LHCN-M2 (cell line): ENCODE measurements around the gene FHOD1. TPM values are rescaled to one million over a fixed set of nuclear protein-coding genes. Genes with fewer than 3 reads are reported as not detected.
A peak's percentile ranks its signal among the peaks of the same experiment; 100 is the strongest.

Experiments used
- DNase-seq: peaks from one replicate; pipeline ENCODE4 v3.0.0-alpha.2; 2012; ENCODE audit warnings: low read depth
- polyA plus RNA-seq: library from polyadenylated mRNA; unstranded; fragments of >200 nt; gene quantifications from one replicate; pipeline ENCODE4 v1.2.1, GENCODE V29; 2012; ENCODE audit warnings: missing spikeins
- total RNA-seq: library from RNA; depleted of rRNA; stranded (reverse); fragments of >200 nt; gene quantifications from 2 replicates; pipeline ENCODE4 v1.2.3, GENCODE V29; 2014; rRNA removed

Gene FHOD1
- total RNA-seq = 27.0 and 29.7 TPM in 2 replicates
- polyA plus RNA-seq = 29.4 TPM

DNA sequence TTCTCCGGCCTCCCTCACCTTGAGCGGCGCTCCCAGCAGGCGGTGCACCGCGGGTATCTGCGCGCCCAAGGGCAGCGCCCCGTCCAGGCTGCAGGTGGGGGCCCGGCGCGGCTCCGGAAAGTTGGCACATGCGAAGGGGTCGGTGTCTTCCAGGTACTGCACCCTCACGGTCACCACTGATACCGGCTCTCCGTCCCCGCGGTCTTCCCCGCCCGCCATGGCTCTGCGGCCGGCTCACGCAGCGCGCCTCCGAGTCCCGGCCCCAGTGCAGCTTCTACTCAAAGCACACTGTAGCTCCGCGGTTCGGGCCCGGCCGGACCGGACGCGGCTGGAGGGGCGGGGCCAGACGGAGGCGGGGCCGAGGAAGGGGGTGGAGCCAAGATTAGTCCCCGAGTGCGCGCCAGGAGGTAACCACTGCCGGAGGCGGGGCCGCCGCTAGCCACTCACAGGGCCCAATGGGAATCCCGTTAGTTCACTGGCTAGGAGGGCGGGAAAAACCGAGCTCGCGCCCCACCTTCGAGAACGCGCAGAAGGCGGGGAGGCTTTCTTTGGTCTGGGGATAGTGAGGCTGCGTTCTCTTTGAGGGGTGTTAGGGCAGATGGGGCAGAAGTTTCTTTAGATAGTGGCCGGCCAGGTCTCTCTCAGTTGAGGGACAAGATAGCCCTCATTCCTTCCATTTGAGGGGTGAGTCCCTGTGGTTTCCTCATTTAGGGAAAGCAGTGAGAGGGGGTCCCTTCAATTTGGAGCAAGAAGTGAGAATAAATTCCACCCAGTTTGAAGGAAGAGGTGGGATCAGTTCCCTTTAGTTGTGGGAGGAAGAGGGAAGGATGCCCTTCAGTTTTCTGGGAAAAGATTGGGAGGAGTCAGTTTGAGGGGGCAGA, at the start of gene FHOD1:
TSS of gene FHOD1 (minus strand) at position 290 of the 881 bp plus-strand sequence. CDS start at position 219, 71 bp downstream.
- peak; percentile 91 for DNase-seq

DNA sequence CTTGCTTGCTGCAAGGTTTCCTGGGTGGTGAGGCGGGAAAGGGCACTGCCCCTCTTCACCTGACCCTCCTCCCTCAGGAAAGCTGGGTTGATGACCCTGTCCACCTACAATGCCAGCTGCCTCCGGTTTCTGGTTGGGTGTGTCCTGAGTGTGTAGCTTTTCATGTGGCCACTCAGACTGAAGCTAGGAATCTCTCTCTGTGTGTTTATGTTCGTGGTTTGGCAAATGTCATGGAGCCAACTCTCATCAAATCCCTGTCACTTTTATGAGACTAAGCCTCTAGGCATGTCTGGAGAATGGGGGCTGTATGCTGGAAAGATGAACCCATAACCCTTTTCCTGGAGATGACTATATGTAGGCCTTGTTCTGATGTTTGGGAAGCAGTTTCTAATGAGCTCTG, 49.1 kb upstream of the FHOD1 start:
- DNase-seq = peak; percentile 13

DNA sequence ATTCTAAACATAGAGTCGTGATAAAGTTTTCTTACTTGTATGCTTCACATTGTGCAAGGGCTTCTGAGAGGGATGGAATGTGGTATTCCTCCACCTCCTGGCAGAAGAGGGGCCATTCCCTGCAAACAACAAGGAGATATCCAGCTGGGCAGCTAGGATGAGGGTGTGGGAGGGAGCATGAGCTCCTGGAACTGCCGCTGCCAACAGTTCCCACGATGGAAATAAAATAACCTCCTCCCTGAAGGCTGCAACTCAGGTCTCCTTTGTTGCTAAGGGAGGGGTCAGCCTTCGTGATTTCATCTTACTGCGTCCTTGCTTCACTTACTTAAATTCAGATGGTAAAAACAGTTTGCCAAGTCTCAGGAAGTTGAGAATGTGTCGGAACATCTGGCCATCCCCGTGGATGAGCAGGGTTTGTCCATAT, 47.7 kb upstream of the FHOD1 start:
- DNase-seq = no peak

DNA sequence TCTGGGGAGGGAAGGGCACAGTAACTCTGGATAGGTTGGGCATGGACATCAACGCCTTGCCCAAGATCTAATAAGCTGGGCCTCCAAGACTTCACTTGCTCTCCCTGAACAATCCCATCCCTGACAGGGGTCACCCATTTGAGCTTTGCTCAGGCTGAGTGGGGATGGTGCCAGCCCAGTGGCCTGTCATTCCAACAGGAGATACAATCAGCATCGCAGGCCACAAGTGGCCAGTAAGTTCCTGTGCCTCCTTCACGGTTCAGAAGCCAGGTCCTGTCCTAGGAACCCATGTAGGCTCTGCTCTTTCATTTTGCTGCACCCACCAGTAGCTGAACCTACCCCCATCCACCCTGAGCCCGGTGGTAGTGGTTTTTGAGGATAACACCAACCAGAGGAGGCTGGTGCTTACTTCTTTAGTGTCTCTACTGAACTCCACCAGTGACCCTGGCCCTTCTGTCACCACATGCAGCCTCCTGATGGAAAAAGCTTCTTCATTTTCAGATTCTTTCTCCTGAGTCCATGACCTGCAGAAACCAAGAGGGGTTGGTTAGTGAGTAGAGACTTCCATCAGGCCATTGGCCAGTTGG, 47.0 kb upstream of the FHOD1 start:
- no peak for DNase-seq

DNA sequence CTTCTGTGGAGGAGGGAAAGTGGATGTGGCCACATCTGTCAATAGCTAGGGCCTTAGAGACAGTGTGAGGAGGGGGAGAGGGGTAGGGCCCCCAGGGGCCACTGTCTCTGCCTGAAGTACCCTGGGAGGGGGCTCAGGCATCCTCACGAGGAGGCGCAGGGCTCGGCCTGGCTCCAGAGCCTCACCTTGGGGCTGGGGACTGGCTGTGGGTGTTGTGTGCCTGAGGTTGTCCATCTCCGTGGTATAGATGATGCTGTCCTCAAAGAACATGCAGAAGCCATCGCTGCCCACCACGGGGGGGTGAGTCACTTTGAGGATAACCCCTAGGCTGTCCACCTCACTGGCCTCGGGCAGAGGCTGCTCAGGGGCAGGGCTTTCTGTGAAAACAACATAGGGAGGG, 44.2 kb upstream of the FHOD1 start:
- DNase-seq = no peak

DNA sequence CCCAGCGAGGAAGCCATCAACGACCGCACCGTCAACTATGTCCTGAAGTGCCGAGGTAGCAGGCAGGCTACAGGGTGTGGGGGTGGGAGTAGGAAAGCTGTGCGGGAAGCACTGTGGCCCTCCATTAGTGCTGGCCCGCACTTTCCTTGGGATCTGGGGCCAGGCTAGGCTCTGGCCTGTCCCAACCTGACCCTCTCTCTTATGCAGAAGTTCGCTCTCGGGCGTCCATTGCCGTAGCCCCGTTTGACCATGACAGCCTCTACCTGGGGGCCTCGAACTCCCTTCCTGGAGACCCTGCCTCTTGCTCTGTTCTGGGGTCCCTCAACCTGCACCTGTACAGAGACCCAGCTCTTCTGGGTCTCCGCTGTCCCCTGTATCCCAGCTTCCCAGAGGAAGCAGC, 40.7 kb upstream of the FHOD1 start:
- no peak for DNase-seq

DNA sequence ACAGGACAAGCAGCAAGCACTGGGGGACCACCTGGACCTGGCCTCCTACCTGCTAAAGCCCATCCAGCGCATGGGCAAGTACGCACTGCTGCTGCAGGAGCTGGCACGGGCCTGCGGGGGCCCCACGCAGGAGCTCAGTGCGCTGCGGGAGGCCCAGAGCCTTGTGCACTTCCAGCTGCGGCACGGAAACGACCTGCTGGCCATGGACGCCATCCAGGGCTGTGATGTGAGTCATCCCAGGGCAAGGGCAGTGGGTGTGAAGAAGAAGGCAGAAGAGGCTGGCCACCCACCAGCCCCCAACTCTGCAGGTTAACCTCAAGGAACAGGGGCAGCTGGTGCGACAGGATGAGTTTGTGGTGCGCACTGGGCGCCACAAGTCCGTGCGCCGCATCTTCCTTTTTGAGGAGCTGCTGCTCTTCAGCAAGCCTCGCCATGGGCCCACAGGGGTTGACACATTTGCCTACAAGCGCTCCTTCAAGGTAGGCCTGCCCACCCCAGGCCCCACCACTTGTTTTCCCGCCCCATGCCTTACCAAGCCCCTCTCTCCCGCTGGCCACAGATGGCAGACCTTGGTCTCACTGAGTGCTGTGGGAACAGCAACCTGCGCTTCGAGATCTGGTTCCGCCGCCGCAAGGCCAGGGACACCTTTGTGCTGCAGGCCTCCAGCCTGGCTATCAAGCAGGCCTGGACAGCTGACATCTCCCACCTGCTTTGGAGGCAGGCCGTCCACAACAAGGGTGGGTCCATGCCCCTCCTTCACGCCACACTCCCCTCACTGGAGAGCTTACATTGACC, 39.4 kb upstream of the FHOD1 start:
- no peak for DNase-seq

DNA sequence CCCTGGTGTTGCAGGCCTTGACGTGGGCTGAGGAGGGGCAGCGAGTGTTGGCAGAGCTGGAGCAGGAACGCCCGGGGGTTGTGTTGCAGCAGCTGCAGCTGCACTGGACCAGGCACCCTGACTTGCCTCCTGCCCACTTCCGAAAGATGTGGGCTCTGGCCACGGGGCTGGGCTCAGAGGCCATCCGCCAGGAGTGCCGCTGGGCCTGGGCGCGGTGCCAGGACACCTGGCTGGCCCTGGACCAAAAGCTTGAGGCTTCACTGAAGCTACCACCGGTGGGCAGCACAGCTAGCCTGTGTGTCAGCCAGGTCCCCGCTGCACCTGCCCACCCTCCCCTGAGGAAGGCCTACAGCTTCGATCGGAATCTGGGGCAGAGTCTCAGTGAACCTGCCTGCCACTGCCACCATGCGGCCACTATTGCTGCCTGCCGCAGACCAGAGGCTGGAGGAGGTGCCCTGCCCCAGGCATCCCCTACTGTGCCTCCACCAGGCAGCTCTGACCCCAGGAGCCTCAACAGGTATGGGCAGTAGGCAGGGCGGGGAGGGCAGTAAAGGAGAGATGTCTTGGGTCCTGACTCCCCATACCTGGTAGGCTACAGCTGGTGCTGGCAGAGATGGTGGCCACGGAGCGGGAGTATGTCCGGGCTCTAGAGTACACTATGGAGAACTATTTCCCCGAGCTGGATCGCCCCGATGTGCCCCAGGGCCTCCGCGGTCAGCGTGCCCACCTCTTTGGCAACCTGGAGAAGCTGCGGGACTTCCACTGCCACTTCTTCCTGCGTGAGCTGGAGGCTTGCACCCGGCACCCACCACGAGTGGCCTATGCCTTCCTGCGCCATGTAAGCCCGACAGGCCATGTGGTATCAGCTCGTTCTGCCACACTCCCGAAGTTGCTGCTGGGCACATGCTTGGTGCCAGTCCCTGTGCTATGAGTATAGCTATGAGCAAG, 37.7 kb upstream of the FHOD1 start:
- DNase-seq = peak; percentile 44

DNA sequence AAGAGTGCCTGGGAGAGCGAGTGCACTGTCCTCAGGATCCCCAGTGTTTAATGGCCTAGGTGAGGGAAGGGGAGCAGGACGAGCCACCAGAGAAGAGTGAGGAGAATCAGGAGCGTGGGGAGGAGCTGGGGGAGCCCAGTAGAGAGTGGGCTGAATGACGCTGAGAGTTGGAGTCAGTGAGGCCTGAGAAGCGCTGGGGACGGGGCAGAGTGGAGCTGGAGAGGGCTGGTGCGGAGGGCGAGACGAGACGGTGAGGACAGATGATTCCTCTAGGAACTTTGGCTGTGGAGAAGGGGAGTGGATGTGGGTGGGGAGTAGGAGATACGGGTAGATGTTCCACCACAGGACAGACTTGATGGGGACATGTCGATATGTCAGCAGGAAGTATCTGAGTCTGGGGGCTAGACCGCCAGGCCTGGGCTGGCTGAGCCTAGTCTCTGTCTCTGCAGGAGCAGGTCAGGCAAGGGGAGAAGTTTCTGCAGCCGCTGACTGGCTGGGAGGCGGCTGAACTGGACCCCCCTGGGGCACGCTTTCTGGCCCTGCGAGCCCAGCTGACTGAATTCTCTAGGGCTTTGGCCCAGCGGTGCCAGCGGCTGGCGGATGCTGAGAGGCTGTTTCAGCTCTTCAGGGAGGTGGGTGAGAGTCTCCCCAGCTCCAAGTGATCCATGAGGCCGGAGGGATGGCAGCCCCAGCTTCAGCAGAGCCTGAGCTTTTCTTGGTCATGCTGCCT, 36.7 kb upstream of the FHOD1 start:
- DNase-seq = no peak

DNA sequence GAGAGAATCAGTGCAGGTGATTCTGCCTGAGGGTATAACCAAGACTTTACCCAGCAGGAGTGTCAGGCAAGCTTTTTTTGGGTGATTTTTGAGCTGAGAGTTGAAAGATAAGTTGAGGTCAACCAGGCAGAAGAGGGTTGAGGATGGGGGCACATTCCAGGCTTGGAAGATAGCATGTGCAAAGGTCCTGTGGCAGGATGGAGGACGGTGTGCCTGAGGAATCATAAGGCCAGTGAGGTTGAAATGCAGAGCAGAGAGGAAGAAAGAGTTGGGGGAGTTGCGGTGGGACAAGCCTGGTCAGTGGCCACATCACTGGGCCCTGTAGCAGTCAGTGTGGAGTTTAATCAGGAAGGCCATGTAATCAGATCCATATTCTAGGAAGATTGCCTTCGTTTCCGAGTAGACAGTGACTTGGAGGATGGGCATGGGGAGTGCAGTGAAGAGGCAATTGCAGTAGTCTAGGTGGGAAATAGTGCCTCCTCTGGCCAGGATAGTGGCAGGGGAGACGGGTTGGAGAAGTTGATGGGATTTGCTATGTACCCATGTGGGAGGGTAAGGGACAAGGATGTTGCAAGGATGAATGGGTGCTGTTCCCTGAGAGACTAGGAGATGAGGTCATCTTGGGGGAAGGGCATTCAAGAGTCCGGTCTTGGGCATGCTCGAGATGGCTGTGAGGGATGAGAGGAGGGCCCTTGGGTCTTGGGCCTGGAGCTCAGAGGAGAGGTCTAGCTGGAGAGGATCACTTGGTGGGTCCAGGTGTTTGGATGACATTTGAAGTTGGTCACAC, 36.0 kb upstream of the FHOD1 start:
- no peak for DNase-seq

DNA sequence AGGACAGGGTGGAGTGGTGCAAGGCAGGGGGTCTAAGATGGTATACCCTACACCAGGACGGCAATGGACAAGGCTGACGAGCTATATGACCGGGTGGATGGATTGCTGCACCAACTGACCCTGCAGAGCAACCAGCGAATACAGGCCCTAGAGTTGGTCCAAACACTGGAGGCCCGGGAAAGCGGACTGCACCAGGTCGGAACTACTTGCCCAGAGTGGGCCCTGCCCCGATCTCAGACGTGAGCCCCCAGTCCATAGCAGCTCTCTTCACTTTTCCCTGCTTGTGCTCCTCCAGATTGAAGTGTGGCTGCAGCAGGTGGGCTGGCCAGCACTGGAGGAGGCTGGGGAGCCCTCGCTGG, 35.1 kb upstream of the FHOD1 start:
- DNase-seq = no peak

DNA sequence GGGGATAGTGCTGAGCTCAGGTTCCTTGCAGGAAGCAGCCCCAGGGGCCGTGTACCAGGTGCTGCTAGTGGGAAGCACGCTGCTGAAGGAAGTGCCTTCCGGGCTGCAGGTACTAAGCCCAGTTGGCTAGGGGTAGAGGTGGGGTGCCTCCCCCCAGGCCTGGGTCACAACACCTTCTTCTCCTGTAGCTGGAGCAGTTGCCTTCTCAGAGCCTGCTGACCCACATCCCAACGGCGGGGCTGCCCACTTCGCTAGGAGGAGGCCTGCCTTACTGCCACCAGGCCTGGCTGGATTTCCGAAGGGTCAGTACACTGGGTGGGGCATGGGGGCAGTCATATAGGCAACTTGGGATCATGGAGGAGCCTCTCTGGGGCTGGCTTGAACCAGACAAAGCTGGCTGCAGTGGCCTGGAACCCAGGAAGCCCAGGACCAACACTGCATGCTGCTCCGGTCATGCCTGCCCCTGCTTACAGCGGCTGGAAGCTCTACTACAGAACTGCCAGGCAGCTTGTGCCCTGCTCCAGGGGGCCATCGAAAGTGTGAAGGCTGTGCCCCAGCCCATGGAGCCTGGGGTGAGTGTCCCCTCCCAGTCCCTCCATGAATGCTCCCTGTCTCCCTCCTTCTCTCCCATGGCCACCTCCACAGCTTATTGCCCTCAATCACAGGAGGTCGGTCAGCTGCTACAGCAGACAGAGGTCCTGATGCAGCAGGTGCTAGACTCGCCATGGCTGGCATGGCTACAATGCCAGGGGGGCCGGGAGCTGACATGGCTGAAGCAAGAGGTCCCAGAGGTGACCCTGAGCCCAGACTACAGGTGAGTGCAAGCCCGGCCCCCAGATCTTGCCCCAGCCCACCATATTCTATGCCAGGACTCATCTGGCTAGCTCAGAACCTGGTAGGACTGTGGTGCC, 34.5 kb upstream of the FHOD1 start:
- DNase-seq = no peak

DNA sequence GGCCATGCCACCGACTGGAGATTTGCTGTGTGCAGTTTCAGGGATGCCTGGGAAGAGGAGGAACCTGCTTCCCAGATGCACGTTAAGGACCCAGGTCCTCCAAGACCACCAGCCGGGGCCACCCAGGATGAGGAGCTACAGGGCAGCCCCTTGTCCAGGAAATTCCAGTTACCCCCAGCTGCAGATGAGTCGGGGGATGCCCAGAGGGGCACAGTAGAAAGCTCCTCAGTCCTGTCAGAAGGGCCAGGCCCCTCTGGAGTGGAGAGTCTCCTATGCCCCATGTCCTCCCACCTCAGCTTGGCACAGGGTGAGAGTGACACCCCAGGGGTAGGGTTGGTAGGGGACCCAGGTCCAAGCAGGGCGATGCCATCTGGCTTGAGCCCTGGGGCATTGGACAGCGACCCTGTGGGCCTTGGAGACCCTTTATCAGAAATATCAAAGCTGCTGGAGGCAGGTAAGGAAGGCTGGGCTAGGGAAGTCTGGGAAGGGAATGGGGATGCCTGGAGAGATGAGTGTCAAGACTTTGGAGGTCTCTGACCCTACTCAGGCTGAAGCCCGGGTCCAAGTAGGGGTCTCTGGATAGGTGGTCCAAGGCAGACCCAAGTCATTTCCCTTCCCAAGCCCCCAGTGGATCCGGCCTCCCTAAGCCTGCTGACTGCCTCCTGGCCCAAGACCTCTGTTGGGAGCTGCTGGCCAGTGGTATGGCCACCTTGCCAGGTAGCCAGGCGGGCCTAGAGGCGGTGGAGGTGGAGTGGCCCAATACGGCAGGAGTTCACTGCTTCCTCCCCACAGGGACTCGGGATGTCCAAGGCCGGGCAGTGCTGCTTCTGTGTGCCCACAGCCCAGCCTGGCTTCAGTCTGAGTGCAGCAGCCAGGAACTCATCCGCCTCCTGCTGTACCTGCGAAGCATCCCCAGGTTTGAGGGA, 33.1 kb upstream of the FHOD1 start:
- no peak for DNase-seq

DNA sequence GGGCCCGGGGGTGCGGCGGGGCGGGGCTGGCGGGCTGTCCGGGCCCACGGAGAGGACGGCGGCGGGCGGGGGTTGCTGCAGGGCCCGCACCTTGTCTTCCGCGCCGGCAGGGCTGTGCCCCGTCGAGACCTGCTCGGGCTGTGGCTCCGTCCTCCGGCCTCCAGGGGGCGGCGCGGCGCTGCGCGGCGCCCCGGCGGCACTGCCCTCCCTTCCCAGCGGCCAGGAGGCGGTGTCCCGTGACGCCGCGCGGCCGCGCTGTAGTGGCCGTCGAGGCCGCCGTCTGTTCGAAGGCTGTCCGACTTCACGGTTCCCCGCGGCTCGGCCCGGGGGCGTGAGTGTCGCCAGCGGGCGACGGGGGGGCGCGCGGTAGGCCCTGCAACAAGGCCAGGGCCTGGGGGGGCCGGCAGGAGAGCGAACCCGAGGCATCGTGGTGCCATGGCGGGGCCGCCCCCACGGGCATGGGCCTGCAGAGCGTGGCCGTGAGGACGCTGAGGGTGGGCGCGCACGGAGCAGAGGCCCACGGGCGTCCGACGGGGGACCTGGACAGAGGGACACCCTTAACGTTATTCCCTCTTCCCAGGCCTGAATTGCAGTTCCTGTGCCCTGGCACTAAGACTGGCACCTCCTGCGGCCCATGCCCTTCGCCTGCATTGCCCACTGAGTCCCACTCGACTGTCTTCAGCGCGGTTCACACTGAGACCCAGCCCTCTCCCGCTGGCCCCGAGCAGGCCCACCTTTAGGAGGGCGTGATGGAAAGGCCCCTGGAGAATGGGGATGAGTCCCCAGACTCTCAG, 32.2 kb upstream of the FHOD1 start, which contains the start of gene PLEKHG4:
TSS of gene PLEKHG4 (plus strand) at position 237 of the 794 bp plus-strand sequence. CDS start at position 750, 513 bp downstream.
- no peak for DNase-seq

DNA sequence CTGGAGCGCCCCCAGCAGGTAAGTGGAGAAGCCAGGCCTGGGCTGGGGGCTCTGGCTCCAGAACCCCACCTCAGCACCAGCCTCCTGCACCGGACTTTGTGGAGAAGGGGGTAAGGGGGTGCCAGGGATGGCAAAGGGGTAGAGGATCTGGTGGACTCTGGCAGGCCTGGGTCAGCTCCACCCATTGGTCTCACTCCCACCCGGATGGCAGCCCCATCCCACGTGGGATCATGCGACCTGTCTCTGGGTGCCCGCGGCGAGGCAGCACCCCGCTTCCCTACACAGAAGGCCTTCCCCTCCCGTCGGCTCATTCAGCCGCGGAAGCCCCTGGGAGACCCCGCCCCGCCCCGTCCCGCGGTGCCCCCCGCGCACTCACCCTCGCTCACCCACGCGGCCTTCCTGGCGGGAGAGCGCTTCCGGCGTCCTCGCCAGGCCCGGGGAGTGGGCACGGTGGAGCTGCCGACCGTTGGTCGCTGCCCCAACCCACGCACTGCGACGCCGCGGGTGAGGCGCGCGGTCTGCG, 31.6 kb upstream of the FHOD1 start:
- no peak for DNase-seq
